ENCODE results near the gene TMC5.
"Not testable (repeated sequence)": the region's sequence is repeated elsewhere in the genome, so short reads cannot be mapped to it uniquely, and the experiment has no call there.

The TMC5 gene

GRCh38 chr16:19392352-19392751 is 25.3 kb upstream of the TMC5 start:
- H3K4me3 ChIP-seq (ENCODE audit: low read length) = no peak overlapping the region
- TF ChIP-seq ZNF274 (IDR thresholded peaks at IDR 0.05; ENCODE audit: low read depth, low read length) = no peak

GRCh38 chr16:19393226-19394111 is 24.2 kb upstream of the TMC5 start:
- H3K4me3 ChIP-seq (ENCODE audit: low read length) = no peak overlapping the region
- TF ChIP-seq ZNF274 (IDR thresholded peaks at IDR 0.05; ENCODE audit: low read depth, low read length) = no peak

DNA sequence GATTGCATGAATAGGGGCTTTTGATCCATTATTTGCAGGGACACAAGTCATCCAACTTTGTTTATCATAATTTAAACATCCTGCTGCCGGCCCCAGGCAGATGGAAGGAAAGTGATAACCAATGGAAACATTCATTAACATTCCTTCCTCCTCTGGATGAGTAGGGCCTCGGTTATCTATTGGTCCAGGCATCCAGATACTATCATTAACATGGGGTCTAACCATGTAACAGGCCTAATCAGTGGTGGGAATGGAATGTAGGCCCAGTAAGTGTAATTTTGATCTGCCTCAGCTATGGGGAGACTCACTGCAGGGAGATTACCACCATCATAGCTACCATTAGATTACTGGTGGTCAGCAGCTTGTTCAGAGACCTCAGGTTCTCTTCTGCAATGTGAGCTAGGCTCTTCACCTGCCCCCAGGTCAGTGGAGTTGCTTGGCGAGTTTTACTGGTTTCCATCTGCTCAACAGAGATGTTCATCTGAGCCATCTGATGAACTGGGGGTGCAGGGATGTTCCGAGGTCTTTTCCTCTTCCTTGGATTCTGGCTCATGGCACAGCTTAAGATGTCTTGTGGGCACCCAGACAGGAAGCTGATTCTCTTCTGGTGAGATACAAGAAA is 21.9 kb upstream of the TMC5 start:
- H3K4me3 ChIP-seq (ENCODE audit: low read length) = not testable (repeated sequence)

- TF ChIP-seq ZNF274 (IDR thresholded peaks at IDR 0.05; ENCODE audit: low read depth, low read length) = no peak
- no peak overlapping the region for H3K4me3 ChIP-seq (ENCODE audit: low read length)
Measured at GRCh38 chr16:19396555-19397011, 21.1 kb upstream of the TMC5 start.

- H3K4me3 ChIP-seq (ENCODE audit: low read length) = not testable (repeated sequence)
Measured at GRCh38 chr16:19397373-19397772, 20.3 kb upstream of the TMC5 start.

GRCh38 chr16:19400711-19401110 is 17.0 kb upstream of the TMC5 start:
- no peak for TF ChIP-seq ZNF274 (IDR thresholded peaks at IDR 0.05; ENCODE audit: low read depth, low read length)
- H3K4me3 ChIP-seq (ENCODE audit: low read length) = no peak overlapping the region

DNA sequence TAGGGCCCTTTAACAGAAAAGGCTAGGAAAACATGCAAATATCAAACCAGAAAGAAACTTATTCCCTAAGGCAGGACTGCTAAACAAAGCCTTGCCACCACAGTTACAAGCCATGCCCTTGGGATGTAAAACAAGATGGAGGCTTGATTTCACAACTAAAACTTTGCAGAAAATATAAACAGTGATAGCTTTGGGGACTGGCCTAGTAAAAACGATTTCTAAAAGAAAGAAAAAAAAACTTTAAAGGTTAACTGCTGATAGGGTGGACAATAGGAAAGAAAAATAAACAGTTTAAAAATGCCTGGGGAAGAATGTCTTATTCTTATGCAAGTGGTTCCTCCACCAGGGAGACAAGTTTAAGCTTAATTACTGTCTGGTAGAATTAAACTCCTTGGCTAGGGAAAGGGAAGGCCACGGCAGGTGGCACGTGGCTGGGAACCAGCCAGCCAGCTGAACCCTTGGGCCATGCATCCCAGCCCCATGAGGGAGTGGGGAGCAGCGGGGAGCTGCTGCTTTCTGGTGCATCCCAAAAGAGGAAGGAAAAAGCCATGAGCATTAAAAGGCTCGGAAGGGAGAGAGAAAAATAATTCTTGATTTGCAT is 10.7 kb upstream of the TMC5 start:
- no peak overlapping the region for H3K4me3 ChIP-seq (ENCODE audit: low read length)
- no peak for TF ChIP-seq ZNF274 (IDR thresholded peaks at IDR 0.05; ENCODE audit: low read depth, low read length)

GRCh38 chr16:19410435-19411171 is 7.1 kb upstream of the TMC5 start:
- TF ChIP-seq ZNF274 (IDR thresholded peaks at IDR 0.05; ENCODE audit: low read depth, low read length) = no peak
- H3K4me3 ChIP-seq (ENCODE audit: low read length) = no peak overlapping the region; the same call in 1 of the 2 replicates

DNA sequence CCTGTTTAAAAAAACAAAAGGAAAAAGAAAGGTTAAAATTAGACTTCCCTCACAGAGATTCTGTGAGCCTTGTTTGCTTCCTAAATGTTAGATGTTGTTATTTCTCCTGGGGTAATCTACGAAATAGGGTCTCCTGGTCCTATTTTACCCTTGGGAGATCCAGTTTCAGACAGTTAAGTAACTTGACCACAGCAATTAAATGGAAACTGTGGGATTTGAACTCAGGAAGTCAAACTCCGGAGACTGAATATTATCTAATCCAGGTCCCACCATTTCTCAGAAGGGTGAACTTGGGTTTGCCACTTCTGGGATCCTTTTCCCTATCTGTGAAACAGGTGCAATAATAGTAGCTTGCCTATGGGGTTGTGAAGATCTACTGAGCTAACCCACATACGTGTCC is 6.4 kb upstream of the TMC5 start:
- H3K4me3 ChIP-seq (ENCODE audit: low read length) = no peak overlapping the region
- no peak for TF ChIP-seq ZNF274 (IDR thresholded peaks at IDR 0.05; ENCODE audit: low read depth, low read length)

DNA sequence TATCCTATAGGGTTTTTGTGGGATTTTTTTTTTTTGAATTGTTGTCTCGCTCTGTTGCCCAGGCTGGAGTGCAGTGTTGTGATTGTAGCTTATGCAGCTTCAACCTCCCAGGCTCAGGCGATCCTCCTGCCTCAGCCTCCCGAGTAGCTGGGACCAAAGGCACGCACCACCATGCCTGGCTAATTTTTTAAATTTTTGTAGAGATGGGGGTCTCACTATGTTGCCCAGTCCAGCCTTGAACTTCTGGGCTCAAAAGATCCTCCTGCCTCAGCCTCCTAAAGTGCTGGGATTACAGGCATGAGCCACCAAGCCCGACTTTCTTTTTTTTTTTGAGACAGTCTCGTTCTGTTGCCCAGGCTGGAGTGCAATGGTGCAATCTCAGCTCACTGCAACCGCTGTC is 5.6 kb upstream of the TMC5 start:
- H3K4me3 ChIP-seq (ENCODE audit: low read length) = not testable (repeated sequence)

GRCh38 chr16:19415461-19415860 is 2.2 kb upstream of the TMC5 start:
- no peak overlapping the region for H3K4me3 ChIP-seq (ENCODE audit: low read length)
- no peak for TF ChIP-seq ZNF274 (IDR thresholded peaks at IDR 0.05; ENCODE audit: low read depth, low read length)

DNA sequence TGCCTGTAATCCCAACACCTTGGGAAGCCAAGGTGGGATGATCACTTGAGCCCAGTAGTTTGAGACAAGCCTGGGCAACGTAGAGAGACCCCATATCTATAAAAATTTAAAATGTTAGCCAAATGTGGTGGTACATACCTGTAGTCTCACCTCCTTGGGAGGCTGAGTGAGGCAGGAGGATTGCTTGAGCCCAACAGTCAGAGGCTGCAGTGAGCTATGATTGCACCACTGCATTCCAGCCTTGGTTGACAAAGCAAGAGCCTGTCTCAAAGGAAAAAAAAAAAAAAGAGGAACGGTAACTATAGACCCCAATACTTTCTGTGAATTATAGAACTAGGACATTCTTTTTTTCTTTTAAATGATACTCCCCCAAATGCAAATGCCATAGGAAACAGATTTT is 1.8 kb upstream of the TMC5 start:
- no peak for TF ChIP-seq ZNF274 (IDR thresholded peaks at IDR 0.05; ENCODE audit: low read depth, low read length)
- no peak overlapping the region for H3K4me3 ChIP-seq (ENCODE audit: low read length)

DNA sequence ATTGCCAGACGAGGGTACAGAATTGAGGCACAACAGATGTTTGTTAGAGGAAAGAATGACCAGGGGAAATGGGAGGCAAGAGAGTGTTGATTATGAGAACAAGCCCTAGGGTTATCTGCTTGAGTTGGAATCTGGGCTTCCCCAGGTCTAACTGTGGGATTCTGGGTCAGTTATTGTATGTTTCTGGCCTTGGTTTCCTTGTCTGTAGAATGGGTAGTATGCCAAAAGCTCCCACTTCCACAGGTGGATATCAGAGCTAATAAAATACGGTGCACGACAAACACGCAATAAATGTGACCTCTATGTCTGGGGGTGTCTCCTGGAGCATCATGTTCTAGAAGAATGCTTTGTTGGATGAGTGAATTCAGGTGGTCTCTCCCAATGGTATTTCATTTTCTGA is 517 bp downstream of the TMC5 start:
- no peak for TF ChIP-seq ZNF274 (IDR thresholded peaks at IDR 0.05; ENCODE audit: low read depth, low read length)
- no peak overlapping the region for H3K4me3 ChIP-seq (ENCODE audit: low read length)

GRCh38 chr16:19419698-19420075 is 2.0 kb downstream of the TMC5 start:
- no peak for TF ChIP-seq ZNF274 (IDR thresholded peaks at IDR 0.05; ENCODE audit: low read depth, low read length)
- H3K4me3 ChIP-seq (ENCODE audit: low read length) = no peak overlapping the region

- TF ChIP-seq ZNF274 (IDR thresholded peaks at IDR 0.05; ENCODE audit: low read depth, low read length) = no peak
- H3K4me3 ChIP-seq (ENCODE audit: low read length) = no peak overlapping the region
Measured at GRCh38 chr16:19424478-19424877, 6.8 kb downstream of the TMC5 start.
